H4 (cell line): ENCODE results near the gene LRRC74B. TPM values are rescaled to one million over a fixed set of nuclear protein-coding genes. Genes with fewer than 3 reads are reported as not detected.

Source experiments
- DNase-seq: peaks from one replicate; pipeline ENCODE4 v3.0.0-alpha.2; 2015; ENCODE audit warnings: low spot score
- total RNA-seq: library from RNA; depleted of rRNA; stranded (reverse); fragments of >200 nt; shearing (Covaris generic); gene quantifications from 2 replicates; pipeline ENCODE4 v1.2.3, GENCODE V29; 2014; rRNA removed

LRRC74B gene
- total RNA-seq, 1 experiment from 2014 or later = not detected

DNA sequence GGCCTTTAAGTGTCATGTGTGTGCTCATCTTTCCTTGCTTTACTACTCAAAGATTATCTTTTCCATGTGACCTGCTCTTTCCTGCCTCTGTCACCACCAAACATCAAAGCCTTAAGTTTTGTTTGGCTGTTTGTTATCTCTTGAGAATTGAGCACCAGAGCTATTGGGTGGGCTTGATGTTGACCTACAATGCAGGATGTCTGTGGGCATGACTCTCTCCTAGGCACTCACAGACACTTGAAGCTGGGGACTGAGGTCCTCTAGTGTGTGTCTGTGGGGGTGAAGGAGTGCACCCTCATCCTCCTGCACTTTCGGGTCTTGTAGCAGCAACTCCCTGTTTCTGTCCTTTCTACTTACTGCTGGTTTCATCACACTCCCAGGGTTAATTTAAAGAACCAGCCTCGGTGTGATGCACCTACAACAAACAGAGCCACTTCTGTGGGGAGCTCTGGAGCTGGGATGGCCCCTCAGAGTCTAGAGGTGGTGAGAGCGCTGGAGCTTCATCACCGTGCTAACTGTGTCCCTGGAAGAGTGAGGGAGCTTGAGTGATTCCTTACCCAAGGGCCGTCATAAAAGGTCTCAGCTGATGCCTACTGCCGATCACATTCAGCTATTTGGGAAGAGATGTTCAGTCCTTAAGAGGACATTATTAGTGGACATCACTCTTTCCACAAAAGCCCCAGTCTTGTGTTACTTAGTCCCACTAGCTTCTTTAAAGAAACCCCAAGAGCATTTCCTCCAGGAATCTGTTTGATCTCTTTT lies 56.3 kb downstream of the LRRC74B start:
- DNase-seq = no peak

DNA sequence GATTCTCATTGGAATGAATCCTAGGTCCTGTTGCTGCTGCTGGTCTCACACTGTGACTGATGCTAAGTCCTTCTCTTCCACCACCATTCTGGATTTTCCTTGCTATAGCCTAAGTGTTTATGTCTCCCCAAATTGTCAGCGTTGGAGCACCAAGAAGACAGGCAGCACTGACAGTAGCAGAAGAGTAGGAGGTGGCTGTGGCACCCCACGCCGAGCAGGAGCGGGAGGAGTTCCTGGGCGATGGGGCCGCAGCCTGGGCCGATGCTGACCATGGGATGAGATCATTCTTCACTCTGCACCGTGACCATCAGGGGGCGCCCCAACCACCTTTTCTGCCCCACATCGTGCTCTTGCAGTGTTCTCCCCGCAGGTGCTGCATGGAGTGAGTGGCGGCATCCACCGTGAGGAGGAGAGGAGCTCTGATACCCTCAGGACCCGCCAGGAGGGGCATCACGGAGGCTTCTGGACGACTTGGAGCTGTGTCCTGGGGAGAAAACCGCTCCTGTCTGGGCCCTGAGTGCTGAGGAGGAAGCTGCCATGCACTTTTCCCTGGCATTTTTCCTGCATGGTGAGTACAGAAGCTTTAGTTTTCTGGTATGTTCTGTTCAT lies 57.0 kb downstream of the LRRC74B start:
- peak; percentile 54 for DNase-seq

DNA sequence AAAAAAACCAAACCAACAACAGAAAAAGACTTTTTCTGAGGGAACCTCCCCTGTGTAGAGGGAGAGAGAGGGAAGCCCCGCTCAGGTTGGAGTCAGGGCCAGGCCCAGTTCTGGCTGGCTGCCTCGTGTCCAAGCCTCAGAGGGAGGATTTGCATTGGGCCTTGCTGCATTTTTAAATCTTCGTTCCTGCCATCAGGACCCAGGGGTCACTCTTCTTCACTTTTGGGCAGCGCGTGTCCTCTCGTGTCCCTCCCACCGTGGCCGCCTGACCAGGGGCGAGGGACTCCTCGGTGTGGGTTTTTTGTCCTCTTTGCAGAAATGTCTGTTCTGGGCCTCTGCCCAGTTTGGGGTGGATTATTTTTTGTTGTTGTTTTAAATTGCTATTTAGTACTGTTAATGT lies 57.9 kb downstream of the LRRC74B start:
- no peak for DNase-seq

DNA sequence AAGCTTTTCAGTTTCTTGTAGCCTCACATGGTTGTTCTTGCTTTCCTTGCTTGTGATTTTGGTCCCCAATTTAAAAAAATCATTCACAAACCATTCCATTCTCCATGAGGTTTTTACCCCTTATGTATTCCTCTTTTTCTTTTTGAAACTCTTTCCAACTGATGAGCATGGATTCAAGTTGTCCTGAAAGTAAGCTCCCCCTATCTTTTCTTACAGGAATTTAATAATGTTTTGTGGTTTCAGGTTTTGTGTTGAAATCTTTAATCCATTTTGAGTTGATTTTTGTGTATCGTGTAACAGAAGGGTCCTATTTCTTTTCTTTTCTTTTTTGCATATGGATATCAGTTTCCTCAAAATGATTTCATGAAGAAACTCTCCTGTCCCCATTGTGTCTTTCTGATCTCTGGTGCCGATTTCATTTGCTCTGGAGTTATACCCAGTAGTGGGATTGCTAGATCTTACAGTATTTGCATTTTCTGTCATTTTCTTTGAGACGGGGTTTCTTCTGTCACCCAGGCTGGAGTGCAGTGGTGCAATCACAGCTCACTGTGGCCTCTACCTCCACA lies 58.5 kb downstream of the LRRC74B start:
- no peak for DNase-seq

DNA sequence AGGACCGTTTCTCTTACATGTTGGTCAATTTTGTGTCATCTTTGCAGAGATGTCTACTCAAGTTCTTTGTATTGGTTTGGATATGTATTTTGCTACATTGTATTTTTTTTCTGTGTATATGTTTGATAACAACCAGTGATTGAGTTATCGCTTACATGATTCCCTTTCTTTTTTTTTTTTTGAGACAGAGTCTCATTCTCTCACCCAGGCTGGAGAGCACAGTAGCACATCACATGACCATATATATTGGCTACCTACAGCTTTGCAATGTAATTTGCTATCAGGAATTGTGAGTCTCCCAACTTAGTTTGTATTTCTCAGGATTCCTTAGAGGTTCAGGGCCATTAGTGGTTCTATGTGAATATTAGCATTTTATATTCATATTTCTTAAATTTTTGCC lies 59.5 kb downstream of the LRRC74B start:
- no peak for DNase-seq

DNA sequence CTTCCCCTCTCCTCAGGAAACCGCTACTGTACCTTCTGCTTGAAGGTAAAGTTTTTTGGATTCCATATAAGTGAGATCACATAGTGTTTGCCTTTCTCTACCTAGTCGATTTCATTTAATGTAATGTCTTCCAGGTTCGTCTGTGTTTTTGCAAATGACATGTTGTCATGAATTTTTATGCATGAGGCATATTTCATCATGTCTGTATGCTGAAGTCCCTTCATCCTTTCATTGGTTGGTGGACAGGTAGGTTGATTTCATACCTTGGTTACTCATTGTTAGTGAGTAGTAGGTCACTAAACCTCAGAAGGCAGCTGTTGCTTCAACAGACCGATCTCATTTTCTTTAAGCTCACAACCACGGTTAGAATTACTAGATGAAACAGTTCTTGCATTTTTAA lies 60.3 kb downstream of the LRRC74B start:
- no peak for DNase-seq

DNA sequence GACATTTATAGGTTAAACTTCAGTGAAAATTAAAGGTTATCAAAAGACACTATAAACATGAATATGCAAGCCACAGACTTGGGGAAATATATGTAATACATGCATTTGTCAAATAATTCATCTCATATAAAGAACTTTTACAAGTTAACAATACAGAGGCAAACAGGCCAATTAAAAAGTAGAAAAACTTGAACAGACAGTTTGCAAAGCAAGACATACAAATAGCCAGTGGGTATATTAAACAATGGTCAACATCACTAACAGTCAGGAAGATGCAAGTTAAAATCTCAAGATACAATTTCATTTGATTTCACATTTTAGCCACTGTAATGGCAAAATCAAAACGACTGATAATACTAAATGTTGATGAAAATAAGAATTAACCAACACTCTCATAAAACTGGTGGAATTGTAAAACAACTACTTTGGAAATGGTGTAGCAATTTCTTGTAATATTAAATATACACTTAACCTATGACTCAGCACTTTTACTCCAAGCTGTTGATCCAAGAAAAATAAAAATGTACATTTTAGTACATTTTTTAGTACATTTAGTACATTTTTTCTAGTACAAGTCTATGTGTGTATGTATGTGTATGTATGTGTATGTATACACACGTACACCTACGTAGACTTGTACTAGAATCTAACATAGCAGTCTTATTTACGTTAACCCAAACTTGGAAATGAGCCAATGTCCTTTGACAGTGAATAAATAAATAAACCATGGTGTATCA lies 62.8 kb downstream of the LRRC74B start:
- no peak for DNase-seq

Other genes starting within 250 kb of the LRRC74B start
- 12.6 and 19.6 TPM in 2 replicates for gene PI4KA, start 187.1 kb upstream of the LRRC74B start, total RNA-seq
- 5.0 and 6.1 TPM in 2 replicates for gene SNAP29, start 186.9 kb upstream of the LRRC74B start, total RNA-seq
- gene CRKL, start 128.5 kb upstream of the LRRC74B start, total RNA-seq = 25.4 and 27.4 TPM in 2 replicates
- gene AIFM3, start 78.7 kb upstream of the LRRC74B start, total RNA-seq = not detected in 2 replicates
- gene LZTR1, start 63.6 kb upstream of the LRRC74B start, total RNA-seq = 6.8 and 8.2 TPM in 2 replicates
- 41.8 and 45.8 TPM in 2 replicates for gene THAP7, start 43.8 kb upstream of the LRRC74B start, total RNA-seq
- gene P2RX6, start 30.8 kb upstream of the LRRC74B start, total RNA-seq = 2.0 and 4.0 TPM in 2 replicates
- gene SLC7A4, start 13.4 kb upstream of the LRRC74B start, total RNA-seq = not detected in 2 replicates